Memory B cell (primary cell): ENCODE results near the gene BCAS1.

ENCODE experiments used
- ATAC-seq: fragments of 150-1000 bp; cut with Tn5 transposase; 2 replicates; pipeline ENCODE4 v1.10.0; 2021; ENCODE audit warnings: low read depth, mild to moderate bottlenecking, moderate library complexity
- DNase-seq, 2 donors: peaks; one replicate each; pipeline ENCODE4 v3.0.0; 2022; ENCODE audit warnings: low spot score in 2 of 2
- H3K27ac Mint-ChIP-seq: one replicate; pipeline ENCODE4 v1.8.0; 2022; ENCODE audit warnings: mild to moderate bottlenecking, moderate library complexity, mixed read lengths
- H3K27me3 Mint-ChIP-seq: one replicate; pipeline ENCODE4 v1.8.0; 2022; ENCODE audit warnings: mixed read lengths
- H3K36me3 Mint-ChIP-seq: one replicate; pipeline ENCODE4 v1.8.0; 2022; ENCODE audit warnings: mild to moderate bottlenecking, mixed read lengths
- H3K4me1 Mint-ChIP-seq: one replicate; pipeline ENCODE4 v1.8.0; 2022; ENCODE audit warnings: mixed read lengths
- H3K4me3 Mint-ChIP-seq: one replicate; pipeline ENCODE4 v1.8.0; 2022; ENCODE audit warnings: mild to moderate bottlenecking, moderate library complexity, mixed read lengths
- H3K9me3 Mint-ChIP-seq: one replicate; pipeline ENCODE4 v1.8.0; 2022; ENCODE audit warnings: mixed read lengths

BCAS1 gene

DNA sequence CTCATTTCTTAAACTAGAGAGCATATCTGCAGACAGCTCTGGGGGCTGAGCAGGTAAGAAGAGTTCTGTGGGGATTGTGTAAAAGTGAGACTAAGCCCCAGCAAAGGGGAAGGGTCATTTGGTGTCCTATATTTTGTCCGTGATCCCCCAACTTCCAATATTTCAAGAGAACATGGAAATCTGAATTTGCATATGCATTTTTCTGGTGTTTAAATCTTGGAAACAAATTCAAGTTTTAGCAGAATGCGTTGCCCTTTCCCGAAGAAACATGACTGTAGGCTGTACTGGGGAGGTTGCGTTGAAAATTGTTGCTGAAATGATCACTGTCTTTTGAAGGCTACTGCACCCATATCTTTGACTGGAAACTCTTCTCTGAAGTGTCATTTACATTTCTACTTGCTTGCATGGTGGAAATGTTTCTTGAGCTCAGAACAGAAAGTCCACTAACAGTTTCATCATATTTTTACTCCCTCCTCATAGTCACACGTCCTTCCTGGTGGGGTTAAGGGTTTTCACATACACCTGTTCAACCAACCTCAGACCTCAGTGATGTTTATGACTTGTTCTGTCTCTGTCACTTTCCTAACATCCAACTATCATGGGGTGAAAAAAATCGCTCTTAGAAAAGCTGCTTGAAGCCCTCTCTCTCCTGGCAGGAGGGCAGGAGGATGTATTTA is 140.3 kb downstream of the BCAS1 start:
- Mint-ChIP-seq H3K4me1 (peaks cover 67% of the 10 kb centered on the region), H3K27me3 (no peaks in the 10 kb centered on the region), H3K27ac (peak overlapping the region; percentile 88), H3K36me3 (no peaks in the 10 kb centered on the region), H3K4me3 (peak overlapping the region; percentile 46), H3K9me3 (no peaks in the 10 kb centered on the region)
- DNase-seq (no peak), ATAC-seq (peak; percentile 21)

DNA sequence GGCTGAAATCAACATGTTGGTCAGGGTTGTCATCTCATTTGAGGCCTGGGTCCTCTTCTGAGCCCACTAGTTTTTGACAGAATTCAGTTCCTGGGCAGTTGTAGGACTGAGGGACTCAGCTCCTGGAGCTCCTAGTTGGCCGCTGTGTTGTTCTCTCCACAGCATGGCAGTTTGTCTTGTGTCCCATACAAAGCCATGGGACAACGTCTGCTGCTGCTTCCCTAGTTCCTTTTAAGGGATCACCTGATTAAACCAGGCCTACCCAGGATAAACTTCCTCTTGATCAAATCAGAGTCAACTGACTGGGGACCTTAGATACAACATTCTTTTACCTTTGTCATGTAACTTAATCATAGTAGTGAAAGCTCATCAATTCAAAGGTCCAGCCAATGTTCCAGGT is 141.0 kb downstream of the BCAS1 start:
- Mint-ChIP-seq H3K36me3 (no peaks in the 10 kb centered on the region), H3K4me3 (peak overlapping the region; percentile 46), H3K27me3 (no peaks in the 10 kb centered on the region), H3K4me1 (peaks cover 60% of the 10 kb centered on the region), H3K27ac (peak overlapping the region; percentile 88), H3K9me3 (no peaks in the 10 kb centered on the region)
- DNase-seq = no peak
- no peak for ATAC-seq

DNA sequence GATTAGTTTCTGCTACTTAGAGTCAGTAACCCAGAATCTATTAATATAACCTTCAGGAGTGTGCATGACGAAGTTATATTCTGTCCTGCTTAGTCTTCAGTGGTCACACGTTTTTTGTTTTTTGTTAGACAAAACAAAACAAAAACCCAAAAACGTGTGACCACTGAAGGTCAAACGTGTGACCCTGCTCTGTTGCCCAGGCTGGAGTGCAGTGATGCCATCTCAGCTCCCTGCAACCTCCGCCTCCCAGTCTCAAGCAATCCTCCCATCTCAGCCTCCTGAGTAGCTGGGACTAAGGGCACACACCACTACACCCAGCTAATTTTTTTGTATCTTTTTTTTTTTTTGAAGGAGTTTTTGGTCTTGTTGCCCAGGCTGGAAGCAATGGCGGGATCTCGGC is 142.4 kb downstream of the BCAS1 start:
- Mint-ChIP-seq H3K4me3 (no peak overlapping the region), H3K36me3 (no peaks in the 10 kb centered on the region), H3K27ac (peak overlapping the region; percentile 88), H3K27me3 (no peaks in the 10 kb centered on the region), H3K4me1 (peaks cover 59% of the 10 kb centered on the region), H3K9me3 (no peaks in the 10 kb centered on the region)
- no peak for DNase-seq
- ATAC-seq = no peak

GRCh38 chr20:53926428-53927028 is 143.9 kb downstream of the BCAS1 start:
- Mint-ChIP-seq H3K4me1 (peaks cover 63% of the 10 kb centered on the region), H3K27ac (peak overlapping the region; percentile 88), H3K4me3 (peak overlapping the region; percentile 65), H3K36me3 (no peaks in the 10 kb centered on the region), H3K9me3 (no peaks in the 10 kb centered on the region), H3K27me3 (no peaks in the 10 kb centered on the region)
- ATAC-seq = peak; percentile 82
- peak in 1 of 2 donors; percentile 65 for DNase-seq

GRCh38 chr20:53925651-53926401 is 144.6 kb downstream of the BCAS1 start:
- DNase-seq = no peak
- Mint-ChIP-seq H3K9me3 (no peaks in the 10 kb centered on the region), H3K27ac (peak overlapping the region; percentile 88), H3K36me3 (no peaks in the 10 kb centered on the region), H3K4me3 (peak overlapping the region; percentile 65), H3K4me1 (peaks cover 63% of the 10 kb centered on the region), H3K27me3 (no peaks in the 10 kb centered on the region)
- peak; percentile 10 for ATAC-seq

- no peaks in the 10 kb centered on the region for H3K9me3 Mint-ChIP-seq
- H3K27ac Mint-ChIP-seq = peak overlapping the region; percentile 35
- peaks cover 44% of the 10 kb centered on the region for H3K4me1 Mint-ChIP-seq
- DNase-seq = no peak
- no peak for ATAC-seq
- H3K27me3 Mint-ChIP-seq = no peaks in the 10 kb centered on the region
- H3K36me3 Mint-ChIP-seq = no peaks in the 10 kb centered on the region
- no peak overlapping the region for H3K4me3 Mint-ChIP-seq
Measured at GRCh38 chr20:53923566-53924369, 146.6 kb downstream of the BCAS1 start.

DNA sequence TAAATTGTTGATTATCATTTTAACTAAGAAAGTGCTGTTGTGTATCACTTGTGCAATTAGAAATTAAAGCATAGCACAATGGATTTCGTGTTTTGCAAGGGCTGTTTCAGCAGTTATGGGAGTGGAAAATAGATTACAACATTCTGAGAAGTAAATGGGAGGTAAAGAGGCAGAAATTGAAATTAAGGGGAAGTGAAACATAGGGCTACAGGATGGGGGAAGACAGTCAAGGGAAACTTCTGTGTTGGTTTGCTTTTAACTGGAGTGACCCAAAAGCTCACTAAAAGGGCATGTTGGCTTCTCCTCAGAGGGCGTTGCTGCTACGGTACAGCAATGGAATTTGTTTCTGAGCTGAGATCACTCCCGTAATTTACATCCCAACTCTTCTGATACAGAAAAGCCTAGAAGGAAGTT is 147.5 kb downstream of the BCAS1 start:
- no peaks in the 10 kb centered on the region for H3K36me3 Mint-ChIP-seq
- H3K27ac Mint-ChIP-seq = peak overlapping the region; percentile 46
- DNase-seq (peak in 1 of 2 donors; percentile 38), ATAC-seq (peak; percentile 60)
- no peaks in the 10 kb centered on the region for H3K27me3 Mint-ChIP-seq
- peaks cover 43% of the 10 kb centered on the region for H3K4me1 Mint-ChIP-seq
- no peaks in the 10 kb centered on the region for H3K9me3 Mint-ChIP-seq
- peak overlapping the region; percentile 9 for H3K4me3 Mint-ChIP-seq

- Mint-ChIP-seq H3K4me3 (peak overlapping the region; percentile 5), H3K27ac (peak overlapping the region; percentile 46), H3K9me3 (peaks cover 2% of the 10 kb centered on the region), H3K4me1 (peaks cover 42% of the 10 kb centered on the region), H3K36me3 (no peaks in the 10 kb centered on the region), H3K27me3 (no peaks in the 10 kb centered on the region)
- DNase-seq (no peak), ATAC-seq (no peak)
Measured at GRCh38 chr20:53921443-53921973, 148.9 kb downstream of the BCAS1 start.

DNA sequence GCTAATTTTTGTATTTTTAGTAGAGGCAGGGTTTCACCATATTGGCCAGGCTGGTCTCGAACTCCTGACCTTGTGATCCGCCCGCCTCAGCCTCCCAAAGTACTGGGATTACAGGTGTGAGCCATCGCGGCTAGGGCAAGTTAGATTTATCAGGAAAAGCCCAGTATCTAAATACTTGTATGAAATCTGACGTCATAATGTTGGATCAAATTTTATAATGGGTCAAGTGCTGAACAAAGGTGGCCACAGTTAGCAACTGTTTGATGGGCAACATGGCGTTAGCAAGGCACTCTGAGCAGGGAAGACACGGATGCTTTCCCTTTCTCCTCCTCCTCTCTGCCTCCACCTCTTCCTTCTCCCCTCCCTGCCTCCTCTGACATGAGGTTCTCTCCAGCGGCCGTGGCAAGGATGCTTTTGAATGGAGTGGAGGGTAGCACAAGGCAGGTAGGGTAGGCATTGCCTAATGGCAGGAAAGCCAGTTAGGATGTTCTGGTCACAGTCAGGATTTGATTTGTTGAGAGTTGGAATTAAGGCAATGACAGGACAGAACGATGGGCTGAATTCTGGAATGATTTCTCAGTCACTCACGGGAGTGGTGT is 149.6 kb downstream of the BCAS1 start:
- Mint-ChIP-seq H3K4me3 (peak overlapping the region; percentile 37), H3K27me3 (no peaks in the 10 kb centered on the region), H3K4me1 (peaks cover 40% of the 10 kb centered on the region), H3K36me3 (no peaks in the 10 kb centered on the region), H3K9me3 (peaks cover 2% of the 10 kb centered on the region), H3K27ac (peak overlapping the region; percentile 46)
- ATAC-seq (no peak), DNase-seq (no peak)

DNA sequence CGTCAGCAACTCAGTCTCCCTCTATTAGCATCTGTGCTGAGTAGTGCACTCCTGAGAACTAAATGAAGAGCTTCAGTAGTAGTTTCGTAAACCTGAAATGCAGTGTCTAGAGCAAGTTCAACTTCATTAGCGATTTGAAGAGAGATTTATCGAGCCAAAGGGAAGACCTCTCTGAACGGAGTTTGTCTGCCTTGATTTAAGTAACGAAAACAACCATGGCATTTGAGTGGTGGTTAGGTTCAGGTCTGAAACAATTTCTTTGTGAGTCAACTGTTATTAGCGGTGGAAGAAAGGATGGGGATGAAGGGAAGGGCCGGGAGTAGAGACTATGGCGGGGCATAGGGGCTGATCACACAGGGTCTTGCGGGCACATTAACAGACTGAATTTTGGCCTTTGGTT is 150.5 kb downstream of the BCAS1 start:
- DNase-seq (no peak), ATAC-seq (no peak)
- Mint-ChIP-seq H3K27me3 (no peaks in the 10 kb centered on the region), H3K36me3 (no peaks in the 10 kb centered on the region), H3K4me1 (peaks cover 44% of the 10 kb centered on the region), H3K9me3 (peaks cover 2% of the 10 kb centered on the region), H3K4me3 (no peak overlapping the region), H3K27ac (peak overlapping the region; percentile 26)

- no peak for DNase-seq
- Mint-ChIP-seq H3K9me3 (peaks cover 2% of the 10 kb centered on the region), H3K36me3 (no peaks in the 10 kb centered on the region), H3K27me3 (no peaks in the 10 kb centered on the region), H3K4me1 (peaks cover 48% of the 10 kb centered on the region), H3K27ac (no peak overlapping the region), H3K4me3 (no peak overlapping the region)
- no peak for ATAC-seq
Measured at GRCh38 chr20:53918949-53919361, 151.4 kb downstream of the BCAS1 start.

- no peaks in the 10 kb centered on the region for H3K36me3 Mint-ChIP-seq
- H3K27me3 Mint-ChIP-seq = no peaks in the 10 kb centered on the region
- DNase-seq (no peak), ATAC-seq (no peak)
- H3K4me1 Mint-ChIP-seq = peaks cover 49% of the 10 kb centered on the region
- no peak overlapping the region for H3K4me3 Mint-ChIP-seq
- peak overlapping the region; percentile 93 for H3K27ac Mint-ChIP-seq
- peaks cover 2% of the 10 kb centered on the region for H3K9me3 Mint-ChIP-seq
Measured at GRCh38 chr20:53918020-53918311, 152.4 kb downstream of the BCAS1 start.

- ATAC-seq (no peak), DNase-seq (no peak)
- Mint-ChIP-seq H3K9me3 (peaks cover 2% of the 10 kb centered on the region), H3K27ac (peak overlapping the region; percentile 93), H3K4me1 (peaks cover 48% of the 10 kb centered on the region), H3K4me3 (no peak overlapping the region), H3K36me3 (no peaks in the 10 kb centered on the region), H3K27me3 (no peaks in the 10 kb centered on the region)
Measured at GRCh38 chr20:53917145-53918019, 153.0 kb downstream of the BCAS1 start.
